ENCODE results near the gene FBXL16.

FBXL16 gene

GRCh38 chr16:658679-659571 is 46.7 kb downstream of the FBXL16 start:
- DNase-seq = no peak

- DNase-seq = no peak
Measured at GRCh38 chr16:657487-657886, 48.1 kb downstream of the FBXL16 start.

- DNase-seq = no peak
Measured at GRCh38 chr16:654034-654433, 51.6 kb downstream of the FBXL16 start.

GRCh38 chr16:652454-653305 is 52.9 kb downstream of the FBXL16 start:
- no peak for DNase-seq

- DNase-seq = no peak
Measured at GRCh38 chr16:651844-652243, 53.8 kb downstream of the FBXL16 start.

- DNase-seq = no peak
Measured at GRCh38 chr16:649631-650030, 56.0 kb downstream of the FBXL16 start.

- DNase-seq = peak; percentile 86
Measured at GRCh38 chr16:648781-649589, 56.6 kb downstream of the FBXL16 start, which contains the start of gene WDR90. Gene WDR90 (plus strand): TSS chr16:649365. CDS start chr16:649417, 52 bp downstream.

- DNase-seq = peak; percentile 17
Measured at GRCh38 chr16:648071-648780, 57.4 kb downstream of the FBXL16 start.

GRCh38 chr16:647173-647902 is 58.3 kb downstream of the FBXL16 start:
- DNase-seq = no peak

- no peak for DNase-seq
Measured at GRCh38 chr16:646679-647172, 58.9 kb downstream of the FBXL16 start.

GRCh38 chr16:645852-646678 is 59.5 kb downstream of the FBXL16 start:
- DNase-seq = no peak

GRCh38 chr16:644556-644955 is 61.0 kb downstream of the FBXL16 start:
- no peak for DNase-seq

GRCh38 chr16:643050-643368 is 62.6 kb downstream of the FBXL16 start:
- no peak for DNase-seq

All from fibroblast of upper back skin (primary cell).